Measurements from ENCODE around the gene TMOD3.

DNA sequence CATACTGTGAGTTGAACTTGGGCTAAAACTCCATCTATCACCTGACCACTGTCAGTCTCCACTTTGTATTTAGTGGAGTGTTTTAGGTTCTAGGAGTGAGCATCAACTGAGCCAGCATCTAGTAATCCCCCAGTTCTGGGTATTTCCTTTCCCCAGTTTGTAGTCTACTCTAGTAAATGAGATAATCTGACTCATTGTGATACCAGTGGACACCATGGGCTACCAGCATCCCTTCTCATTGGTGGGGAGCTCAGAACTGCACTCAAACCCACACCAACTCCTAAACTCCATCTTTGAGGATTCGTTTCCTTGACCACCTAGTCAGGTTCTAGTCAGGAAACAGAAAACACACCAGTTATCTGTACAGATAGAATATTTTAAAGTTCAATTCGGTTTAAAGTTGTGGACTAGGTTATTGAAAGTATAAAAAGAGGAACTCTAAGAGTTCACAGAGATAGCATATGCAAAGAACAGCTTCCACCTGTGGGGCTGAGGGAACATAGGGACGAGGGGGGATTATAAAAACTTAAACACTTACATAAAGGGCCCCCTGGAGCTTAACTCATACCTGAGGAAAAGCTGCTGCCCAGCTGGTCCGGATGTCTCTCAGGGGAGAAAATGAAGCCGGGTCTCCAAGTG, 106.1 kb downstream of the TMOD3 start:
- TF ChIP-seq, protein P1, sequence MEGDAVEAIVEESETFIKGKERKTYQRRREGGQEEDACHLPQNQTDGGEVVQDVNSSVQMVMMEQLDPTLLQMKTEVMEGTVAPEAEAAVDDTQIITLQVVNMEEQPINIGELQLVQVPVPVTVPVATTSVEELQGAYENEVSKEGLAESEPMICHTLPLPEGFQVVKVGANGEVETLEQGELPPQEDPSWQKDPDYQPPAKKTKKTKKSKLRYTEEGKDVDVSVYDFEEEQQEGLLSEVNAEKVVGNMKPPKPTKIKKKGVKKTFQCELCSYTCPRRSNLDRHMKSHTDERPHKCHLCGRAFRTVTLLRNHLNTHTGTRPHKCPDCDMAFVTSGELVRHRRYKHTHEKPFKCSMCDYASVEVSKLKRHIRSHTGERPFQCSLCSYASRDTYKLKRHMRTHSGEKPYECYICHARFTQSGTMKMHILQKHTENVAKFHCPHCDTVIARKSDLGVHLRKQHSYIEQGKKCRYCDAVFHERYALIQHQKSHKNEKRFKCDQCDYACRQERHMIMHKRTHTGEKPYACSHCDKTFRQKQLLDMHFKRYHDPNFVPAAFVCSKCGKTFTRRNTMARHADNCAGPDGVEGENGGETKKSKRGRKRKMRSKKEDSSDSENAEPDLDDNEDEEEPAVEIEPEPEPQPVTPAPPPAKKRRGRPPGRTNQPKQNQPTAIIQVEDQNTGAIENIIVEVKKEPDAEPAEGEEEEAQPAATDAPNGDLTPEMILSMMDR (conservative IDR thresholded peaks at IDR 0.05 in 1 of 2, IDR thresholded peaks at IDR 0.05 in 1 of 2; ENCODE audit: extremely low read depth in 1 of 2, insufficient read depth in 1 of 2, low read depth in 1 of 2, low read length in 2 of 2) = no peak
- TF ChIP-seq EZH2 (IDR thresholded peaks at IDR 0.05; ENCODE audit: borderline replicate concordance, low read length) = no peak

Measured in mammary epithelial cell (primary cell).